Fibroblast of lung (primary cell): ENCODE results near the gene RALGDS. TPM values are rescaled to one million over a fixed set of nuclear protein-coding genes. Genes with fewer than 3 reads are reported as not detected.

Experiments used
- DNase-seq, 2 donors: peaks; one replicate each; pipeline versions ENCODE4 v3.0.0 to v3.0.0-alpha.2; 2010; ENCODE audit warnings: low read depth in 2 of 2
- H2AFZ ChIP-seq: 2 replicates; pipeline ENCODE4 v1.5.1; 2012; ENCODE audit warnings: low read length, control low read depth, inconsistent platforms
- H3K27ac ChIP-seq: 2 replicates; pipeline ENCODE4 v1.5.1; 2011; ENCODE audit warnings: low read length, control low read depth; ENCODE audit not compliant: insufficient read depth
- H3K27me3 ChIP-seq: 2 replicates; pipeline ENCODE4 v1.5.1; 2011; ENCODE audit warnings: mild to moderate bottlenecking, low read length; ENCODE audit not compliant: control insufficient read depth, insufficient read depth
- H3K36me3 ChIP-seq: 2 replicates; pipeline ENCODE4 v1.5.1; 2011; ENCODE audit warnings: low read length; ENCODE audit not compliant: control insufficient read depth, insufficient read depth
- H3K4me1 ChIP-seq: 2 replicates; pipeline ENCODE4 v1.5.1; 2011; ENCODE audit warnings: low read length; ENCODE audit not compliant: control insufficient read depth, insufficient read depth; ENCODE audit errors: extremely low read depth
- H3K4me2 ChIP-seq: 2 replicates; pipeline ENCODE4 v1.5.1; 2011; ENCODE audit warnings: low read length, control low read depth; ENCODE audit not compliant: insufficient read depth; ENCODE audit errors: extremely low read depth
- H3K4me3 ChIP-seq, 4 experiments: fragments of 200-600 bp in 1 of 4; sonication (generic) in 1 of 4; replicated peaks in 1 of 4; 2 replicates each; pipeline ENCODE4 v1.5.1; 2011 to 2016; ENCODE audit warnings: low read length in 4 of 4, low read depth in 3 of 4, mild to moderate bottlenecking in 3 of 4, control low read depth in 2 of 4, inconsistent platforms in 1 of 4, mixed read lengths in 1 of 4; ENCODE audit not compliant: insufficient read depth in 1 of 4; ENCODE audit errors: control extremely low read depth in 1 of 4
- H3K79me2 ChIP-seq: 2 replicates; pipeline ENCODE4 v1.5.1; 2012; ENCODE audit warnings: mild to moderate bottlenecking, low read length, inconsistent platforms; ENCODE audit not compliant: control insufficient read depth, insufficient read depth
- H3K9ac ChIP-seq: 2 replicates; pipeline ENCODE4 v1.5.1; 2011; ENCODE audit warnings: mild to moderate bottlenecking, low read length, control low read depth; ENCODE audit not compliant: insufficient read depth
- H3K9me3 ChIP-seq: 2 replicates; pipeline ENCODE4 v1.5.1; 2012; ENCODE audit warnings: low read depth, low read length; ENCODE audit not compliant: control insufficient read depth, insufficient read depth
- H4K20me1 ChIP-seq: 2 replicates; pipeline ENCODE4 v1.5.1; 2011; ENCODE audit warnings: low read length; ENCODE audit not compliant: control insufficient read depth, insufficient read depth; ENCODE audit errors: extremely low read depth
- EZH2 ChIP-seq: IDR thresholded peaks from 2 replicates; pipeline ENCODE4 v1.5.1; 2012; ENCODE audit warnings: low read length, control low read depth, mild to moderate bottlenecking; ENCODE audit errors: missing control alignments
- polyA plus RNA-seq, 2 donors: library from polyadenylated mRNA; depleted of rRNA in 1 of 2; stranded (reverse) in 1 of 2; unstranded in 1 of 2; fragments of >200 nt; gene quantifications; 2 replicates each; pipeline ENCODE4 v1.2.1, GENCODE V29; 2011 to 2012; ENCODE audit warnings: missing spikeins in 1 of 2
- total RNA-seq: library from RNA; depleted of rRNA; stranded (reverse); fragments of >200 nt; gene quantifications from 2 replicates; pipeline ENCODE4 v1.2.1, GENCODE V29; 2014
- TF ChIP-seq, protein P1 (sequence below), 2 donors: IDR thresholded peaks in 1 of 2; conservative IDR thresholded peaks in 1 of 2; 1 replicate in 1 of 2; 2 replicates in 1 of 2; pipeline ENCODE4 v1.5.1; 2011 to 2012; ENCODE audit warnings: low read length in 2 of 2, control low read depth in 1 of 2, inconsistent platforms in 1 of 2, low read depth in 1 of 2, mild to moderate bottlenecking in 1 of 2

RALGDS gene
- total and polyA plus RNA-seq, 2 donors (not counting 1 experiment from before 2014, with no cell fraction given): 16.6 to 23.6 TPM

DNA sequence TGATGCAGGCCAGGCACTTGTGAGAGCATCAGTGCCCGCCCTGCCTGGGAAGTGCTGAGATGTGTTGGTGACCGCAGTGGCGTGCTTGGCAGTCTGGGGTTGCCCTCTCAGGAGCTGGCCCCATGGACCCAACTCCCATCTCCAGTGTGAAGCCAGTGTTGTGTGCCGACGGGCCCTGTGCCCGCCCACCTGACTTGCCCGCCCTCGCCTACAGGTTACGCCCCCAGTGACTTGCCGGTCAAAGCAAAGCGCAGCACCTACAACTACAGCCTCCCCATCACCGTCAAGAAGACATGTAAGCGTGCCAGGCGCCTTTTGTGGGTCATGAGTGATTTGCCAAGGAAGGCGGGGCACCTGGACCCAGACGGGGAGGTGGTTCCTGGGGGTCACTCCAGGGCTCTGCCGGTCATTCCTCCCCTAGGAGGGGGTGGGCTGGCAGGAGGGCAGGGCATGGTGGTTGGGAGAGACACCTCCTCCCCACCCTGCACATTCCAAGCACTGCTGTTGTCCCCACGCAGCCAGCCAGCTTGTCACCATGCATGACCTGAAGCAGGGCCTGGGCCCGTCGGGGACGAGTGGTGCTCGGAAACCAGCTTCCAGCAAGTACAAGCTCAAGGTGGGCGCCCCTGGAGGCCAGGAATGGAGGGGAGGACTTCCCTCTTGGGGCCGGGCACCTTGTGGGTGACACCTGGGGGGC lies 66.7 kb downstream of the RALGDS start:
- Histone ChIP-seq H3K4me2 (no peak overlapping the region), H3K9ac (no peak overlapping the region), H3K4me1 (no peaks in the 10 kb centered on the region), H3K79me2 (no peaks in the 10 kb centered on the region), H3K36me3 (peaks cover 24% of the 10 kb centered on the region), H3K27ac (no peak overlapping the region), H2AFZ (no peak overlapping the region), H3K27me3 (no peaks in the 10 kb centered on the region), H4K20me1 (no peaks in the 10 kb centered on the region), H3K4me3 (no peak overlapping the region), H3K9me3 (no peaks in the 10 kb centered on the region)
- TF ChIP-seq EZH2: no peak
- TF ChIP-seq, protein P1, sequence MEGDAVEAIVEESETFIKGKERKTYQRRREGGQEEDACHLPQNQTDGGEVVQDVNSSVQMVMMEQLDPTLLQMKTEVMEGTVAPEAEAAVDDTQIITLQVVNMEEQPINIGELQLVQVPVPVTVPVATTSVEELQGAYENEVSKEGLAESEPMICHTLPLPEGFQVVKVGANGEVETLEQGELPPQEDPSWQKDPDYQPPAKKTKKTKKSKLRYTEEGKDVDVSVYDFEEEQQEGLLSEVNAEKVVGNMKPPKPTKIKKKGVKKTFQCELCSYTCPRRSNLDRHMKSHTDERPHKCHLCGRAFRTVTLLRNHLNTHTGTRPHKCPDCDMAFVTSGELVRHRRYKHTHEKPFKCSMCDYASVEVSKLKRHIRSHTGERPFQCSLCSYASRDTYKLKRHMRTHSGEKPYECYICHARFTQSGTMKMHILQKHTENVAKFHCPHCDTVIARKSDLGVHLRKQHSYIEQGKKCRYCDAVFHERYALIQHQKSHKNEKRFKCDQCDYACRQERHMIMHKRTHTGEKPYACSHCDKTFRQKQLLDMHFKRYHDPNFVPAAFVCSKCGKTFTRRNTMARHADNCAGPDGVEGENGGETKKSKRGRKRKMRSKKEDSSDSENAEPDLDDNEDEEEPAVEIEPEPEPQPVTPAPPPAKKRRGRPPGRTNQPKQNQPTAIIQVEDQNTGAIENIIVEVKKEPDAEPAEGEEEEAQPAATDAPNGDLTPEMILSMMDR (conservative IDR thresholded peaks at IDR 0.05 in 1 of 2, IDR thresholded peaks at IDR 0.05 in 1 of 2; ENCODE audit: low read depth in 1 of 2, low read length in 2 of 2): no peak
- no peak for DNase-seq

DNA sequence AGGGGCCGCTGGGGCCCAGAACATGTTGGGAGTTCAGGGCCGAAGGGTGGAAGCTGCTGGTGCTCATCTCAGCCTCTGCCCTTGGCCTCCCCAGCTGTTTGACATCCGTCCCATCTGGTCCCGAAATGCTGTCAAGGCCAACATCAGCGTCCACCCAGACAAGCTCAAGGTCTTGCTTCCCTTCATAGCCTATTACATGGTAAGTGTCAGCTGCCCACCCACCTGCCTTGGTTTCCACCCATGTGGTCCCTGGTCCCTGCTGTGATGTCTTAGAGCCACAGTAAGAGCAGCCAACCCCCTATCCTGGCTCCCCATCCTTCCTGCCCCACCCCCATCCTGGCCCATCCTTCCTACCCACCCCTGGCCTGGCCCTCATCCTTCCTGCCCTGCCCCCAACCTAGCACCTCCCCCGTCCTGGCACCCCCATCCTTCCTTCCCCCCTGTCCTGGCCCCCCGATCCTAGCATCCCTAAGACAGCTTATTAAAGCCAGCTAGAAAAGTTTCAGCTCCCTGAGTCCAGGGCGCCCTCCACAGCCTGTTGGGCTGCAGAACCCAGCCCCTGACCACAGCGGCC lies 69.0 kb downstream of the RALGDS start:
- no peaks in the 10 kb centered on the region for H3K79me2 ChIP-seq
- H3K9ac ChIP-seq: no peak overlapping the region
- peaks cover 25% of the 10 kb centered on the region for H3K36me3 ChIP-seq
- TF ChIP-seq, protein P1 (conservative IDR thresholded peaks at IDR 0.05 in 1 of 2, IDR thresholded peaks at IDR 0.05 in 1 of 2; ENCODE audit: low read depth in 1 of 2, low read length in 2 of 2): no peak
- no peak for TF ChIP-seq EZH2
- no peaks in the 10 kb centered on the region for H3K4me1 ChIP-seq
- H3K27ac ChIP-seq: no peak overlapping the region
- no peak overlapping the region for H2AFZ ChIP-seq
- no peak overlapping the region for H3K4me3 ChIP-seq
- no peaks in the 10 kb centered on the region for H4K20me1 ChIP-seq
- DNase-seq: no peak
- no peaks in the 10 kb centered on the region for H3K9me3 ChIP-seq
- H3K27me3 ChIP-seq: no peaks in the 10 kb centered on the region
- no peak overlapping the region for H3K4me2 ChIP-seq

DNA sequence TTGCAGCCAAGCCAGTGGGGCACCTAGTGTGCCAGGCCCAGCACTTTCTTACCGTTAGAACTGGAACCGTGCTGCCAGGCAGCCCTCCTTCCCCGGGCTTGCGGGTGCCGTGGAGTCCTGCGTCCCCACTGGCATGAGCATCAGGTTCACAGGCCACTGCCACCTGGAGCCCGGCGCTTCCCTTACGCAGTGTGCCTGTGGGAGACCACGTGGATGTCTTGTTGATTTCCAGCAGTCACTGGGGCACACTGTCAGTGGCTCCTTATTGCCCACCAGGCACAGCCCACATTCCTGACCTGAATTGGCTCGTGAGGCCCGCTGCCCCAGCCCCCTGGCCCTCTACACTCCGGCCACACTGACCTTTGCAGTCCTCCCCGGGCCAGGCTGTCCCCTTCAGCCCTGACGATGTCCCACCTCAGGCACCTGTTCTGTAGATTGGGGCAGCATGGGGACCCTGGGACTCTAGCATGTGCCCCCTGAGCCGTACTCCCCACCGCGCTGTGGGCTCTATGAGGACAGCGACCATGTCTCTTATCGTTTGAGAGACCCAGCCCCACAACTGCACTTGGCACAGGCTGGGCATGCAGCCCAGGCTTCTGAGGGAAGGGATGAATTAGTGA lies 69.6 kb downstream of the RALGDS start:
- Histone ChIP-seq H3K4me3 (no peak overlapping the region), H4K20me1 (no peaks in the 10 kb centered on the region), H3K4me2 (no peak overlapping the region), H2AFZ (no peak overlapping the region), H3K27ac (no peak overlapping the region), H3K9me3 (no peaks in the 10 kb centered on the region), H3K36me3 (peaks cover 29% of the 10 kb centered on the region), H3K9ac (no peak overlapping the region), H3K79me2 (no peaks in the 10 kb centered on the region), H3K27me3 (no peaks in the 10 kb centered on the region), H3K4me1 (no peaks in the 10 kb centered on the region)
- no peak for DNase-seq
- TF ChIP-seq EZH2: no peak
- TF ChIP-seq, protein P1 (conservative IDR thresholded peaks at IDR 0.05 in 1 of 2, IDR thresholded peaks at IDR 0.05 in 1 of 2; ENCODE audit: low read depth in 1 of 2, low read length in 2 of 2): no peak
